ENCODE measurements around the gene KLF13.
"Not testable (repeated sequence)": the region's sequence is repeated elsewhere in the genome, so short reads cannot be mapped to it uniquely, and the experiment has no call there.

Gene KLF13

DNA sequence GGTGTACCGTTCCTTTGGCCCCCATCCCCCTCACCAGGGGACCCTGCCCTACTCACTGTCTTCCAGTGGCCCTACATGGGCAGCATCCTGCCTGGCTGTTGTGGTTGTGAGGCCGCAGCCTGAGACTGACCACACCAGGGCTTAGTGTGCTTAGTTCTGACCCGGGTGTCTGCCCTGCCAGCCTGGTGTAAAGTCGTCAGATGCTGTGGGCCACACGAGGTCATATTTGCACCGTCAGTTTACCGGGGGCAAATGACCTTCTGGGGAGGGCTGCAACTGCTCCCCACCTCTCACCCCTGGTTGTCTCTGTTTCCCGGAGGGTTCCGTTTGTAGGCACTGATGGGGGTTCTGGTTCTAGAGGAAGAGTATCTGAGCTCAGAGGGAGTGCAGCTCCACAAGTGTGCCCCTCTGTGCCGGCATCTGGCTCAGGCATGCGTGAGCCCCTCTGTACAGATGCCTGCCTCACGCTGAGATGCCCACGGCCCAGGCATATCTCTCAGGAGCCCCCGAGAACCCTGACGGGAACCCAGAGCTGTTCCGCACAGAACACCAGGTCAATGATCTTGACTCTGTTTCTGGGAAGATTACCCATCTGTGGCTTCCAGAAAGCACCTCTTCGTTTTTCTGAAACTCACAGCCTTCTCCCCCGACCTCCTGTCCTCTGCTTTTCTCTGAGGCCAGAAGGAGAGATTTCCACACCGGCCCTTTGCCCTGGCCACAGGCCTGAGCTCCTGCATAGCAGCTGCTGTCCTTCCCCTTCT, 19.2 kb downstream of the KLF13 start:
- no peak for DNase-seq (ENCODE audit: low spot score)

DNA sequence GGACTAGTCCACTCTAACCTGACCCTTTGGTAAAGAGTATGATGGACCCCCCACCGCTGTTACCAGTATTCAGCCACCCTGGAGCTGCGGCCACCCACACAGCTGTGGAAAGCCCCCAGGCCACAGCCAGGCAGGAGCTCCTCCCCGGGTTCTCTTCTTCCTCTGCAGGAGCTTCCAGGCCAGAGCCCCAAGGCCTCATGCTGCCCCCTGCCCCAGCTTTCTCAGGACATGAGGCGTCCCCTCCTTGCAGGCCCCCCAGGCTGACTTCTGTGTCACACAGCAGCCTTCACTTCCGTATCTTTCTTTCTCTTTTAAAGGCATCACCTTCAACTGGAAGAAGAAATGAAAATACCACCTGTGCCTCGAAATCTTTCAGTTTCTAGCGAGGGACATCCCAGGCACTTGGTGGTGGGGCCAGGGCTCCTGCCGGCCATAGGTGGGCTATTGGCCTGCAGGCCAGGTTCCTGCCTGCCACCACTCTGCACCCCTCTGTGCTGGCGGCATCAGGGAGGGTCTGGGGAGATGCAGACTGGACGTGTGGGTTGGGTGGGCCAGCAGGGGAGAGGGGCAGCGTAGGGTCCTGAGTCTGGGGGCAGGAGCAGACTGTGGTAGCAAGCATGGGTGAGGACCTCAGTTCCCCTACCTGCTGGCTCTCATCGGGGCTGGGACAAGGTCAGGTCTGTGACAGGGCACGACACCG, 19.9 kb downstream of the KLF13 start:
- DNase-seq (ENCODE audit: low spot score): no peak

DNA sequence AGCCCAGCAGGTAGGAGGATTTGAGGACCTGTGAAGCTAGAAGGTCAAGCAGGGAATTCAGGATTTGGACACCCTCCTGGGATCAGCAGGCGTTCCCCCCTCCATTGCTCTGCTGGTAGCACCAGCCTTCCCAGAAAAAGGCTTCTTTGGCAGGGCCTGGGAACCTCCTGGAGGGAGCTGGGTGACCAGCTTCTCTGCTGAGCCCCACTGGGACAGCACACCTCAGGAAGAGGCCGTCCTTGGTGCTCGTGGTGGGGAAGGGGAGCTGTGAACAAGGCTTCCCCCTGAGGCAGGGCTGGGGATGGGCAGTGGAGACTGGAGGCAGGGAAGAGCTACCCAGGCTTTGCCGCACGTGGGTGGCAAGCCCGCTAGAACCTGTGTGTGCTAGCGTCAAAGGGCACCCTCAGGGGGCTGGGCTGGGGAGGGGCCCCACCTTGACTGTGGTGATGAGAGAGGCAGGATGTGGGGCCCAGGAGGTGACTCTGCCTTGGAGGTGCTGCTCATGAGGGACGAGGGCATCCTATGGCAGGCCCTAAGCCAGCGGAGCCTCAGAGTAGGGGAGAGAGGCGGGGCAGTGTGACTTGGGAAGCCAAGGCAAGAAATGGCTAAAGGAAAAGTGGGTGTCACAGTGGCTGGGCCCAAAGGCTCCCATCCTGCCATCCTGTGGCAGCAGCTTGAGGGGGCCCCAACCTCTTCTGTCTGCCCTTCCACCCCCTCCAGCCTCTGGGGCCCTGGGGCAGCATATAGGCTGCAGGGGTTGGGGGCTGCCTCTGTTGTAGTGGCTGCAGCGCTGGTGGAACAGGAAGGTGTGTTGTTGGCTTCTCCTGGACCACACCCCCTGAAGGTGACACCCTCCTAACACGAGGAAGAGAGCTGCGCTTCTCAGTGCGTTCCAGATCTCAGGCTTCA, 20.7 kb downstream of the KLF13 start:
- no peak for DNase-seq (ENCODE audit: low spot score)

DNA sequence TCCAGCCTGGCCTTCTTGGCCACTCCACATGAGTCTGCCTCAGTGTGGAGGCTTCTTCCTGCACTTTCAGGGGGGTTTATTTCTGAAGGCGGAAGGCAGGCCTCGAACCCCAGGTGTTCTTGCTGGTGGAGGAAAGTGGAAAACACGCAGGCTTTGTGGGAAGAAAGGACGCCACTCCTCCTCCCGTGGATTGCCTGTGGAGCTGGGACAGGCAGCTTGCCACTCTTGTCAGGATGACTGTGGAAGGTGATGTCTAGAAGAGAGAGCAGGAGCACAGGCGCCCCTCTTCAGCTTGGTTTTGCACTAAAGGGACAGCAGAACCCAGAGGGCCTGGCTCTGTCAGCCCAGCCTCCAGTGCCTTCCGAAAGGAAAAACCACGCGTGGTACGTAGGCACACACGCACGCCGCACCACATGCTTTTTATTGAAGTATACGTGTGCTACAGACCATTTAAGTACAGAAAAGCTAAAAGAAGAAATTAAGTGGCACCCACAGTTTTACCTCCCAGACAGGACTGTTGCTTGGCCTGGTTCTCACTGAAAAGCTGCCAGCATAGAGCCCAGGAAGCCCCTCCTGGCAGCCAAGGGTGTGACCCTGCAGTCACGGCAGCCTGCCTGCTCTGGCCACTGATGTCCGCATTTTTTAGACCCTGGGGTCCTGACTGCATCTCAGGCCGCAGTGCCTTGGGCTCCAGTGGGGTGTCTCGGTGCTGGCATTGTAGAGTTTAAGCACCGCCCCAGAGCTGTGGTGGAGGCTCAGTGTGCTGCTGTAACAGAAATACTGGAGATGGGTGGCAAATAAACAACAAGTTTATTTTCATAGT, 21.6 kb downstream of the KLF13 start:
- DNase-seq (ENCODE audit: low spot score): no peak

DNA sequence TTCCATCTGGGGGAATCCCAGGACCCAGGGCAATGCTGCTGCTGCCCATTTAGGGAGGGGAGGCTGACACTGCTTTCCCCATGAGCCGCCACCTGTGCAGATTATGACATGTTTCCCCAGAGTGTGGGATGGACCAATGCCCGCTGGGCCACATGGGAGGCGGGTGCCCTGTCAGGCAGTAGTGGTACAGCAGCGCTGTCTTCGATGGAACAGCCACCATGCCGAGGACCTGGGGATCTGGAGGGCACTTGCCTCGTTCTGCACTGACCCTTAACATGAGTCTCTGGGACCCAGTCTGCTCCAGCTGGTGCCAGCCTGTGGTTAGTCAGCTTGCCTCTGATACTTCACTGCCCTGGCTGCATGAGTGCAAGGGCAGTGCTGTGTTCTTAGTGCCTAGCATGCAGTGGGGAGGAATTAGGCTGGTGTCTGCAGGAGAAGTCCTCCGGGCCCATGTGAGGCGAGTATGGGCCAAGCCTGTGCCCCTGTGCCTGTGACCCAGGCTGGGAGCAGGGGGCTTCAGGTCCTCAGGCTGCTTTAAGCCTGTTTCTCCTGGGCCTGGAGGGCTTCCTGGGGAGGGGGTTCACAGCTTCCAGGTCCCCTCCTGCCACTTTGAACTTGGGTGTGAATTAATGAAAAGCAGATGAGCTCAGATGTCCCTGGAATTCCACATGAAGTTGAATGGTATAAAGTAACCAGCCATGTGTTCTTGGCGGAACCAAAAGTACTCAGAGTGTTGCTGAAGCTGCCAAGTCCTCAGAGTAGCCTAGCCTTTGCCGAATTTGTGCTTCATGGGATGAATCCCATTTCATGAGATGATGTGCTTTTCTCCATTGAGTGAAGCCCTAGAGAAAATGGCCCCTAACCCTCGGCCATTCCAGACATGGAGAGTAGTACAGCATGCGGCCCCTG, 22.9 kb downstream of the KLF13 start:
- no peak for DNase-seq (ENCODE audit: low spot score)

DNA sequence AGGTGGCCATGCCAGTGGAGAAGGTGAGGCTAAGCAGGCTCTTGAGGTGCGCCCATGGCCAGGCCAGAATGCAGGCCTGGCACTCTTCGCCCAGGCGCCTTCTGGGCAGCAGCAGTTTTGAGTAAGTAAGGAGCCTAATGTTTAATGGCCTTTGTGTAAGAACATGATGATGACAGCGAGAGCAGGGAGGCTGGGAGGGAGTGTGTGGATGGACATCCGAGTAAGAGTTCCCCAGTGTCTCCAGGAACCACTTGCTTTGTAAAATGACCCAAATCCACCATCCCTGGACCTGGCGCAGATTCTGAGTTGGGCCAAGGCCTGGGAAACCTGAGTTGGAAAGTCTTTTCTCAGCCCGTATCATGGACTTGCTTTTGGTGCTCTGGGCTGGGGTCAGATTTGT, 24.1 kb downstream of the KLF13 start:
- DNase-seq (ENCODE audit: low spot score): no peak

DNA sequence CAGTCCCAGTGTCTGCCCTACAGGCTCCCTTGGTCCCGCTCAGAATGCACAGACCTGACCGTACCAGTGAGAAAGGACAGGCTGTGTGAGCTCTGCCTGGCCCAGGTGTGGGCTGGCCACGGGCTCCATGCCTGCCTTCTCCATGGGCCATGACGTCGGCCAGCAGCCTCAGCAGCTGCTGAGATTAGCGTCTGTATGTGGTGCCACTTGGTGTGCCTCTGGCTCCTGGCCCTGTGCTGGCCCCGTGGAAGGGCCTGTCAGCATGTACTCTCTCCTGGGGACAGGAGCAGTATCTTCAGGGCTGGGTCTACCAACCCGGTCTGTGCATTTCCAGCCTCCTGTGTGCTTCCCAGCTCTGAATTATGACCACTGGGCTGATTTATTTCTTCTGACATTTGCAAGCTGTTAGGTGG, 25.7 kb downstream of the KLF13 start:
- no peak for DNase-seq (ENCODE audit: low spot score)

DNA sequence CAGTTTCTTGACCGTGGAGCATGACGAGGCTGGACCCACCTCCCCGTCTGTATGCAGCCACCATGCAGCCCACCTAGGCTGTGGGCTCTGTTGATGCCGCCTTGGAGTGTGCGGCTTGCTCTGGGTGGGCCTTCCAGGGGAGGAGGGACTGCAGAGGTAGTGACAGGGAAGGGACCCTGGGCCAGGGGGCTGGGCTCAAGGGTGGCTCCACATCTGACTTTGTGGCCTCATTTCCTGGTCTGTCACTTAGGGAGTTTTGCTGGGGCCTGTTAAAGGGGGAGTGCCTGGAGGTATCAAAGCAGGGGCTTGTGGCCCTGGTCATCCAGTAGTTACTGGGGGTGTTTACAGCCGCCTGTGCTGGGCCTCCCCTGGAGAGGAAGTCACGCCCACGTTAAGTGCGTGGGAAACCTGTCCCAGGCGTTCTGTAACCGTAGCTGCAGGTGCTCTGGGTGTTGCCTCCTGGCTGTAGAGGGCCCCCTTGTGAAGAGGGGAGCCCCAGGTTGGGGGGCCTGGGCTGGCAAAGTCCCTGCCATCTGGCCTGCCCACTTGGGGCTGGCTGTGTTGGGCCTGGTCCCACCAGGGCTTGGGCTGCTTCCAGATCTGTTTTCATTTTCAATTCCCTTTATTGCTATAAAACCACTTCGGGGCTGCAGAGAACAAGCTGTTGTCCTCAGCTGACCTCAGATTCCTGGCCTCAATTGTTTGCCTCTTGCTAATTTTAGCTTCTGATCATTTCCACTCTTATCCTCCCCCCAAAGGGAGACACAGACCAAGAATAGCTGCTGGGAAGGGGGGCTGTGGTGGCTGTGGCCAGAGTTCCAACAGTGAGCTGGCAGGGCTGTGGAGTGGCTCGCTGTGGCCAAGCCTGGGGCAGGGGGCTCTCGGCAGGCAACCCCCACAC, 26.5 kb downstream of the KLF13 start:
- no peak for DNase-seq (ENCODE audit: low spot score)

DNA sequence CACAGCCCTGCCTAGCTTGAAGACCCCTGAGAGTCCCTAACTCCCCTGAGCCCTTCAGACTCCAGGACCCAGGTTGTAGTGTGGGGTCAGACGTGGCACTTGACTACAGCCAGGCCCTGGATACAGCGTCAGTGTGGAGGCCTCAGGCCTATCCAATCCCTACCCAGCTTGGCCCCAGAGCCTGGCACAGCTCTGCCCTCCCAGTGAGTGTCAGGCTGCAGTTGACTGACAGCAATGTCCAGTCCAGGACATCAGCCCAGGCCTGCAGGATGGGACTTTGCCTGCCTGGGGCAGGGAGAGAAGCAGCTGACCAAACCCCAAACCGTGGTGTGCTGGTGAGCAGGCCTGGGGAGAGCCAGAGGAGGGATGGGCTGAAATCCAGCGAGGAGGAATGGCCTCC, 27.3 kb downstream of the KLF13 start:
- DNase-seq (ENCODE audit: low spot score): no peak

DNA sequence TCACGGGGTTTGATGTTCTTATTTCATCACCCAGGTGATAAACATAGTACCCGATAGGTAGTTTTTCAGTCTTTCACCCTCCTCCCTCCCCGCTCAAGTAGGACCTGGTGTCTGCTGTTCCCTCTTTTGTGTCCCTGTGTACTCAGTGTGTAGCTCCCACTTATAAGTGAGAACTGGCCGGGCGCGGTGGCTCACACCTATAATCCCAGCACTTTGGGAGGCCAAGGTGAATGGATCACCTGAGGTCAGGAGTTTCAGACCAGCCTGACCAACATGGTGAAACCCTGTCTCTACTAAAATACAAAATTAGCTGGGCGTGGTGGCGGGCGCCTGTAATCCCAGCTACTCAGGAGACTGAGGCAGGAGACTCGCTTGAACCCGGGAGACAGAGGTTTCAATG, 29.5 kb downstream of the KLF13 start:
- not testable (repeated sequence) for DNase-seq (ENCODE audit: low spot score)

DNA sequence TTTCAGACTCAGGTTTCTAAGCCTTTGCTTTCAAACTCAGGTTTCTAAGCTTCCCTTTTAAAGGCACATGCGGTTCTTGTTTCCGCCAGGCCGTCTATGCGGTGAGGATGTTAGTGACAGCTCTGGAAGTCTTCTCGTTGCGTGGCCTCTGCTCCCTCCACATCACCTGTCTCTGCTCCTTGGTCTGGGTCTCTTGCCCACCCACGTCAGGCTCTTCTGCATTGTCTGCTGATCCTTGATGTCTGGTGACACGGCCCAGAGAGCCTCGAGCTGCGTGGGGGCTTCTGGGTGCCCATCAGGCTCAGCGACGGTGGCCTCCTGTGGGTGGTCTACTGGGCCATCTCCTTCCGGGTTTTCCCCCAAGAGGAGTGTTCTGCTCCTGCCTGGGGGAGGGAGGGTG, 30.5 kb downstream of the KLF13 start:
- no peak for DNase-seq (ENCODE audit: low spot score)

DNA sequence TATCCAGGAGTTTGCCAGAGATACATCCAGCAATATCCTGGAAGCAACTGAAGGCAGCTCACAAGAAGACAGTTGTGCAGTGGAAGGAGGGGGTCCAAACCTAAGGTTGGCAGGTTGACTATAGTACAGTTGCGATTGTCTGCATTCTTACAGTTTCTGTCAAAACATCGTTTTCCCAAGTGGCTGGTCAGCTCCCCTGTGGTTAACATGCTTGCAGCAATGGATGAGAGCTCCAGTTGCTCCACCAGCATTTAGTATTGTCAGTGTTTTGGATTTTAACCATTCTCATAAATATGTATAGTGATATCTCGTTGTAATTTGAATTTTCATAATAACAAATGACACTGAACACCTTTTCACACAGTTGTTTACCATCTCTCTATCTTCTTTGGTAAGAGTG, 31.5 kb downstream of the KLF13 start:
- DNase-seq (ENCODE audit: low spot score): no peak

DNA sequence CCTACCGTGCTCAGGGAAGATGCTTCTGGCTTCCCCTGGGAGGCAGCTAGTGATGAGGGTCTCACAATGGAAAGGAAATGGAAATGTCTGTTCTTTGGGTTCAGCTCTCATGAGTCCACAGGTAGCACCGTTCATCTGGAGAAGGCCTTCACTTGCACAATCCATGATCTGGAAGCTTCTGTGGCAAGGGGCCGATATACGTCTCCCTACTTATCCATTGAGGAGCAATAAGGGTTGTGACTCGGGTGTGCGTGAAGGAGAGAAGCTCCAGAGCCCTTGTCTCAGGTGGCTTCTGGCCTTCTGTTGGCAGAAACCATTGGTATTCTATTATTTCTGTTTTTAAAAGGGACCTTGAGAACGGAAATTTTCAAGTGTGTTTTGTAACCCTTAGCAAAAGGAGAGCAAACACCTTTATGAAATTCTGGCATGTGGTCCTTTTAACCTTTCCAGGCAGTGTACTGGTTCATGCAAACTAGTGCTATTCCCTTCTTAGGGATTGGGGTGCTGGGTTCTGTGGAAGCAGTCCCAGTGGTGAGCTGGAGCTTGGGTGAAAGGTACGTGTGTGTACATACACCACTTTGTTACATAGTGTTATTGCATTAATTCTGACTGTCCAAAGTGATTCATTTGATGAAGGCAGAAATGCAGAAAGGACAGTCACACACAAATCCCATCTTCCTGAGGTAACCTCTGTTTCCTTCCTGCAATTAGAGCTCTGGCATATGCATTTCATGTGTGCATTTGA, 32.5 kb downstream of the KLF13 start:
- DNase-seq (ENCODE audit: low spot score): no peak

DNA sequence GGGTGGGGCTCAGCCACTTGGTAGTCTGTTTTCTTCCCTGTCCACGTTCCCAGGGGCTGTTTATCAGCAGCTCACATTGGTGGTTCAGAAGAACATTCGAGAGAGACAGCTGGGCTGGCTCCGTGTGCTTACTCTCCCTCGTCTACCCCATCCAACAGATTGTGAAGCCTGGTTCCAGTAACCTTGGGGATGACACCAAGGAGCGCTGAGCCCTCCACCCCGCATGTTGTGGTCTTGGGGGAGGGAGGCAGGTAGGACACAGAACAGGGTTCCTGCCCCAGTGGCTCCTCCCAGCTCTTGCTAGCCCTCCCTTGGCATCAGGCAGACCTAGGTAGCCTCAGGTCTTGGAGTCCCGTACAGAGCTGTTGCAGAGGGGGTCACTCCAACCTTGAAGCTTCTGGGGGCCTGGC, 33.1 kb downstream of the KLF13 start:
- no peak for DNase-seq (ENCODE audit: low spot score)

DNA sequence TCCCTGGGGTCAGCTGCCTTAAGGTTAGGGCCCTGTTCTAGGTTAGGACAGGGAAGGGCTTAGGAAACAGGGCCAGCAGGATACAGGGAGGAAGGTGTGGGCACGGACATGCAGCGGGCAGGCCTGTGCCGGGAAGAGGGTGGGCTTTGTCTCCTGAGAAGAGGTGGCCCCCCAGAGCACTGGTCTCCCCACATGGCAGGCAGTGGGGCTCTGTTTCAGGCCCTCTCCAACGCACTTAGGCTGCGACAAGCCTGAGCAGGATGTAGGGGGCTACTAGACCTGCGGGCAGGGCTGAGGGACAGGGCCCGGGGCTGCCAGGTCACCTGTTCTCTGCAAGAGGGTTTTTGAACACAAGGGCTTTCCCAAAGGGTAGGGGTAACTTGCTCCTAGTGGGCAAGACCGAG, 33.5 kb downstream of the KLF13 start:
- no peak for DNase-seq (ENCODE audit: low spot score)

DNA sequence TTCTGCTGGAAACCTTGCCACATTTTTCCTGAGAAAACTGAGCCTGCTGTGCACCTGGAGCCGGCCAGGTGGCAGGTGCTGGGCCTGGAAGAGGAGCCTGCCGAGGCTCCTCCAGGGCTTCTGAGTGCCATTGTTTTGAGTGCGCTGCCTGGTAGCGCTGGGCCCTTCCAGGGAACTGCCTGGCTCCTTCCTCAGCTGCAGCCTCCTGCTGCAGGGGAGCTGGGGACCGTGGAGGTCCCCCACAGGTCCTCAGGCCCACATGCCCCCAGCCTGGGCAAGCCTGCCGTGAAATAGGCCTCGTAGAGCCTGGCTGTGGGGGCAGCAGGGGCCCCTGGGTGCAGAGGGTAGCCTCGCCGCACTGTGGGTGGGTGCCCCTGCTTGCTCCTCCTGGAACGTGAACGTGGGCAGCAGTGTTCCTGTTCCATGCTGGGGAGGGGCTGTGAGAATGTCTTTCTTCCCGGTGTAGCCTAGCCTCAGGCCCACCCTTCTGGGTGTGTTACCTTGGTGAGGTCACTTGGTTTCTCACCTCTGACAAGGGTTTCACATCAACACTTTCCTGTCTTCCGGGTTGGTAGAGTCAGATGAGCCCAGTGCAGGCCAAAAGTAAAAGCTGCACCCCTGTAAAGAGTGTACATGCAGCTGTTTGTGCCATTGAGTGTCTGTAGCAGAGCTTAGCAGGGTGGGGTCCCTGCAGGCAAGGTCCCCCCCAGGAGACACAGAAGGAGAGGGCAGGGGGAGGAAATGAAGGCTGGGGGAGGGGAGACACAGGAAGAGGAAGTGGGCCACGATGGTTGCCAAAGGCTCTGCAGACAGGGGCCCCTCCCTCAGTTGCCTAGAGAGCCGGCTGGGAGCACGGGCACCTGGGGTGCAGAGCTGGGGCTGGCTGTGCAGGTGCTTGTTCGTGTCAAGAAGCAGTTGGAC, 34.5 kb downstream of the KLF13 start:
- DNase-seq (ENCODE audit: low spot score): no peak

DNA sequence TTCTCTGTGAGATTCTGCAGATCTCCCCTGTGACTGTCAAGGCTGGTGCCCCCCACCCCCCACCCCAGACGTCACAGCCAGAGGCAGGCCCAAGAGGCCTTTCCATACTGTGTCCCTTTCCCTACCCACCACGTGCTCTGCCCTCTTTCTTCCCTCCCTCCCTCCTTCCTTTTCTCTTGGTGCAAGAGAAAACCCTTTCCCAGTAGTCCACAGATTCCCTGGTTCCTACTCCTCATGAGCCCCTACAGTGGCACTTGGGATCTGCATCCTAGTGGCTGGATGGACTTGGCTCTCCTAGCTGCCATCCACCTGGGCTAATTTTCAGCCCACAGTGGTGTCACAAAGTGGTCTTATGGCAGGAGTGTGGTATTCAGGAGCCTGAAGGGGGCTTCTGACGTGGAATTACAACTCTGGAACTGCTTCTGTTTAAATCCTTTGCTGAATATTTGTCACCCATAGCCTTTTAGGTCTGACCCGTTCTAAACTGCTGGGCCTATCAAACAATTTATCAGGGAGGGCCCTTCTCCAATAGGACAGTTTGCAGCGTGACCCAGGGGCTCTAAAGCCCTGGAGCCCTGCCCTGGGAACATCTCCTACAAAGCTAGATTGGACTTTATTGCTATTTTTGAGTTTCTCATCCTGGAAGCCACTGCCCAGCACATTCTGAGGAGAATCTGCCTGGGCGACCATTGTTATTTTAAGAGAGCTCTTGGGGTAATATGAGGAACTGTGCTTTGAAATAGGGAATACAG, 35.3 kb downstream of the KLF13 start:
- DNase-seq (ENCODE audit: low spot score): no peak
